ENCODE results near the gene STYXL2. TPM values are rescaled to one million over a fixed set of nuclear protein-coding genes. Genes with fewer than 3 reads are reported as not detected.

STYXL2 gene
- total and polyA plus RNA-seq, 4 donors, result 2.0 to 7.6 (median 4.9) TPM

DNA sequence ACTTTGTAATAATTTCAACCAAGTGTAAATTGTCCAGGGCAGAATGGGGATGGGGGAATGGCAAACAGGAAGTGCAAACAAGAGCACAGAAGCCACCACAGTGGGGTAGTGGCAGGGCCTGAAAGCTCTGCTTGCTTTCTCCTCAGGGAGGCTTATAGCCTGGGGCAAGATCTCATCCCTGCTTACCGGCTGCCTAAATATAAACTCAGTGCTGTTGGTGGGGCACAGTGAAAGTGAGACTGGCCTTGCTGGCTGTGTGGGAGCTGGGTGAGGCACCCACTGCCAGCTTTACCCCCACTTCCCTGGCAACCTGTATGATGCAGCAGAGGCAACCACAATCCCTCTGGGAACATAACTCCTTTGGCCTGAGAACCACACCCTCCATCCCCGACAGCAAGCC, 15.2 kb downstream of the STYXL2 start:
- H3K9me3 ChIP-seq (ENCODE audit: control insufficient read depth, low read length), result no peaks in the 10 kb centered on the region
- intact Hi-C loops (cut with DNase I), result no loop called here
- no peaks in the 10 kb centered on the region for H3K4me1 ChIP-seq (ENCODE audit: control insufficient read depth in 1 of 2, insufficient read depth in 2 of 2, low read length in 2 of 2)
- no peak overlapping the region for H3K27ac ChIP-seq (ENCODE audit: low read depth in 1 of 2, low read length in 2 of 2)
- H3K36me3 ChIP-seq (ENCODE audit: control insufficient read depth in 1 of 2, insufficient read depth in 2 of 2, low read length in 1 of 2), result peaks cover 0 to 3% of the 10 kb centered on the region in 2 donors
- WGBS, 2 donors, result 75 to 83% methylated on average over 2 of the region's 2 CpGs
- DNase-seq (no peak), ATAC-seq (ENCODE audit: low FRiP score) (no peak)
- H3K4me3 ChIP-seq (ENCODE audit: low read length in 2 of 2), result no peak overlapping the region
- H3K27me3 ChIP-seq (ENCODE audit: control insufficient read depth in 1 of 2, insufficient read depth in 2 of 2, low read length in 1 of 2), result no peaks in the 10 kb centered on the region

DNA sequence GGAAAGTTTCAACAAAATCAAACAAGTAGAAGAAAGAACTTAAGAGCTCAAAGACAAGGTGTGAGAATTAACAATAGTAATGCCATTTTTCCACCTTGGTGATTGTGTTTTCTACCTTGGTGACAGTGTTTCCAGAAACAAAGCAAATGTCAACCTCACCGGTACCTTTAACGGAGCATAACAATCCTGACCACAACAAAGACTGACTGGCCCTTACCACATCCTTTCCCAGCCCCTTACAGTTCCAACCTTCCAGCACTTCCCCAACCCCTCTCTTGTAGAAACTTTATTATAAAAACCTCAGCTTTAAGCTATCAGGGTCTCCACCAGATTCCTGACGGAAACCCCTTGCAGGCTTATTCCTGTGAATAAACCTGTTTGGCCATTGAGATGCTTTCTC, 16.7 kb downstream of the STYXL2 start:
- ATAC-seq (ENCODE audit: low FRiP score) (no peak), DNase-seq (no peak)
- Histone ChIP-seq H3K27me3 (ENCODE audit: control insufficient read depth in 1 of 2, insufficient read depth in 2 of 2, low read length in 1 of 2) (no peaks in the 10 kb centered on the region), H3K9me3 (ENCODE audit: control insufficient read depth, low read length) (no peaks in the 10 kb centered on the region), H3K4me3 (ENCODE audit: low read length in 2 of 2) (no peak overlapping the region), H3K4me1 (ENCODE audit: control insufficient read depth in 1 of 2, insufficient read depth in 2 of 2, low read length in 2 of 2) (no peaks in the 10 kb centered on the region), H3K27ac (ENCODE audit: low read depth in 1 of 2, low read length in 2 of 2) (no peak overlapping the region), H3K36me3 (ENCODE audit: control insufficient read depth in 1 of 2, insufficient read depth in 2 of 2, low read length in 1 of 2) (peaks cover 3 to 7% of the 10 kb centered on the region in 2 donors)
- 96 to 98% methylated on average over 3 of the region's 3 CpGs for WGBS, 2 donors
- intact Hi-C loops (cut with DNase I), result no loop called here

DNA sequence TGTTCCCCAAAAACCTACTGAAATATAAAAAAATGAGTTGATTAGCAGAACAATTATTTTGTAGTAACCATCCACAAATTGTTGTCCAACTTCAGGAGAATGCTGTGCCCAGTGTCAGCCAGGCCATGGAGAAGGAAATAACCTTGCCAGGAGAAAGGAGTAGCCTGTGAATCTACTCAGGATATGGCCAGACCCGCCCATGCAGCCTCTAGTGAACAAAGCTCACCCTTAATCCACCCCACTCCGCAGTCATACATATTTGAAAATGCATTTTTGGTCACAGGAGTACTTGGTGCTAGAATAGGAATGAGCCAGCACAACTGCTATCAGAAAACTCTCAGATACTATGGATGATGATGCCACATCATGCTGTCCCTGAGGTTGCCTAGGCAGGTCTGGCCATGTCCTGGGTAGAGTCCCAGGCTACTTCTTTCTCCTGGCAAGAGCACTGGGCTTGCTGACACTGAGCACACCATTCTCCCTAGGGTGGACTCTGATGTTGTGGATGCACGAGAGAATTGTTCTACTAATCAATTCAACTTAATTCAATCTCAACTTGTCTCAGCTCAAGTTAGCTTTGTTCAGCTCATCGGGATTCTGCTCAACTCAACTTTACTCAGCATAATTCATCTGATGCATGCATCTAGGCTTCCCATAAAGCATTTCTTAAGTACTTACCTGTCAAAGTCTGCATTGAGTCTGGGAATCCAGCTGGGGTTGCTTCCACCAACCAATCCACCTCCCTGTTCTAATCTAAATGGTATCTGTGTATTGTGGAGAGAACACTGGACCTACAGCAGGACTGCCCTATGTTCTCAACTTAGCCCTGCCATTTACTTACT, 18.2 kb downstream of the STYXL2 start:
- ATAC-seq (ENCODE audit: low FRiP score) (no peak), DNase-seq (no peak)
- Histone ChIP-seq H3K9me3 (ENCODE audit: control insufficient read depth, low read length) (no peaks in the 10 kb centered on the region), H3K36me3 (ENCODE audit: control insufficient read depth in 1 of 2, insufficient read depth in 2 of 2, low read length in 1 of 2) (peaks cover 4 to 7% of the 10 kb centered on the region in 2 donors), H3K27me3 (ENCODE audit: control insufficient read depth in 1 of 2, insufficient read depth in 2 of 2, low read length in 1 of 2) (no peaks in the 10 kb centered on the region), H3K27ac (ENCODE audit: low read depth in 1 of 2, low read length in 2 of 2) (no peak overlapping the region), H3K4me3 (ENCODE audit: low read length in 2 of 2) (no peak overlapping the region), H3K4me1 (ENCODE audit: control insufficient read depth in 1 of 2, insufficient read depth in 2 of 2, low read length in 2 of 2) (no peaks in the 10 kb centered on the region)
- WGBS, 2 donors, result 92 to 93% methylated on average over 4 of the region's 4 CpGs
- intact Hi-C loops (cut with DNase I), result no loop called here

DNA sequence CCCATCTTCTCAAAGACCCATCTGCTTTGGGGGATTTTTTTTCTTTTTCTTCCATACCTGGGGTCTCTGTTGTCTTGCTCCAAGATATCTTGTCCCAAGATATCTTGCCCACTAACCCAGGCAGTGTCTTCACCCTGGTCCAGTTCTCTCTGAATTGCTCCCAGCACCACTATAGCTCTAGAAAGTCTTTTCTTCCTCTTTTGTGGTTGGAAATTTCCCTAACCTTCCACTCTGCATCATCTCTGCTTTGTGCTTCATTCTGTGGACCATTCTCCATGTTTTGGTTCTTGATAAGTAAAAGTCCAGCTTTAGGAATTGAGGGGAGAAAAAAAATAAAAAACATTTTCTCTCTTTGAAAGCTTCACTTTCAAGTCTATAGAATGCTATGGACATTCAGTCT, 20.9 kb downstream of the STYXL2 start:
- no peak for DNase-seq
- Histone ChIP-seq H3K4me3 (ENCODE audit: low read length in 2 of 2) (no peak overlapping the region), H3K36me3 (ENCODE audit: control insufficient read depth in 1 of 2, insufficient read depth in 2 of 2, low read length in 1 of 2) (peaks cover 4 to 11% of the 10 kb centered on the region in 2 donors), H3K4me1 (ENCODE audit: control insufficient read depth in 1 of 2, insufficient read depth in 2 of 2, low read length in 2 of 2) (no peaks in the 10 kb centered on the region), H3K27me3 (ENCODE audit: control insufficient read depth in 1 of 2, insufficient read depth in 2 of 2, low read length in 1 of 2) (no peaks in the 10 kb centered on the region), H3K27ac (ENCODE audit: low read depth in 1 of 2, low read length in 2 of 2) (no peak overlapping the region), H3K9me3 (ENCODE audit: control insufficient read depth, low read length) (no peaks in the 10 kb centered on the region)
- intact Hi-C loops (cut with DNase I), result no loop called here
- ATAC-seq (ENCODE audit: low FRiP score), result no peak

DNA sequence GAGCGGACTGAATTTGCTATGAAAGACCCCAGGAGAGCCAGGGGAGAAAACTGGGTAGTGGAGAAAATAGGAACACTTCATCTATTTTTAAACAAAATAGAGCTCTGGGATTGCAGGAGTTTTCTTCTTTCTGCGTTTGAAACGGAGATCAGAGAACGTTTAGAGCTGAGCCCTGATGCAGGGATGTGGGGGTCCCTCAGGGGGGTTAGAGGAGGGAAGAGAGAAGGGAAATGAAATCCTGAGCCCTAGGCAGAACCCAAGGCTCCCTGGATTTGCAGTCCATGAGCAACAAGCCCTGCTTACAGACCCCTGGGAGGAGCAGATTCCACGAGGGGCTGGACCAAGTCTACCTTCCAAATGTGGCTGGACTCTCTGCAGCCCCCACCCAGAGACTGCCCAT, 21.8 kb downstream of the STYXL2 start:
- DNase-seq, result no peak
- Histone ChIP-seq H3K27me3 (ENCODE audit: control insufficient read depth in 1 of 2, insufficient read depth in 2 of 2, low read length in 1 of 2) (no peaks in the 10 kb centered on the region), H3K36me3 (ENCODE audit: control insufficient read depth in 1 of 2, insufficient read depth in 2 of 2, low read length in 1 of 2) (peaks cover 4 to 11% of the 10 kb centered on the region in 2 donors), H3K9me3 (ENCODE audit: control insufficient read depth, low read length) (no peaks in the 10 kb centered on the region), H3K4me1 (ENCODE audit: control insufficient read depth in 1 of 2, insufficient read depth in 2 of 2, low read length in 2 of 2) (no peaks in the 10 kb centered on the region), H3K4me3 (ENCODE audit: low read length in 2 of 2) (no peak overlapping the region), H3K27ac (ENCODE audit: low read depth in 1 of 2, low read length in 2 of 2) (no peak overlapping the region)
- WGBS, 2 donors, result 46 to 47% methylated on average over 5 of the region's 5 CpGs
- no peak for ATAC-seq (ENCODE audit: low FRiP score)
- intact Hi-C loops (cut with DNase I), result no loop called here

DNA sequence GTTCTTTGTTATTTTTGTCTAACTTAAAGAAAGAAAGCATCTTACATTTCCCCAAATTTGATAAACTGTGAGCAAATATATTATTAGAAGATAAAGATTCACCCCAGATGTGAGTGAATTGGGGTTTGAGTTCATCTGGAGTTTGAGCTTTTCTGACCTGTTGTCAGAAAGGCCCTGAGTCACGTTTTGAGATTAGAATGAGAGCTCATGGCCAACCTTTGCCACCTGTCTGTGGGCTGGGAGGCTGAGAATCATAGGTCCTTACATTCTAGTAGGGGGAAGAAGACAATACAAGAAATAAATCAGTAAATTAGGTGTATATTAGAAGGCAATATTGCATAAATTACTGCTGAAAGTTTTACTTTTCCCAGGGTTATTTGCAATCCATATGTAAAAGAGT, 22.3 kb downstream of the STYXL2 start:
- H3K4me3 ChIP-seq (ENCODE audit: low read length in 2 of 2), result no peak overlapping the region
- no peaks in the 10 kb centered on the region for H3K27me3 ChIP-seq (ENCODE audit: control insufficient read depth in 1 of 2, insufficient read depth in 2 of 2, low read length in 1 of 2)
- ATAC-seq (ENCODE audit: low FRiP score) (no peak), DNase-seq (no peak)
- WGBS, 2 donors, result 48 to 53% methylated on average over 1 of the region's 1 CpG
- H3K36me3 ChIP-seq (ENCODE audit: control insufficient read depth in 1 of 2, insufficient read depth in 2 of 2, low read length in 1 of 2), result peaks cover 4 to 11% of the 10 kb centered on the region in 2 donors
- no peaks in the 10 kb centered on the region for H3K9me3 ChIP-seq (ENCODE audit: control insufficient read depth, low read length)
- no peak overlapping the region for H3K27ac ChIP-seq (ENCODE audit: low read depth in 1 of 2, low read length in 2 of 2)
- intact Hi-C loops (cut with DNase I), result no loop called here
- no peaks in the 10 kb centered on the region for H3K4me1 ChIP-seq (ENCODE audit: control insufficient read depth in 1 of 2, insufficient read depth in 2 of 2, low read length in 2 of 2)

DNA sequence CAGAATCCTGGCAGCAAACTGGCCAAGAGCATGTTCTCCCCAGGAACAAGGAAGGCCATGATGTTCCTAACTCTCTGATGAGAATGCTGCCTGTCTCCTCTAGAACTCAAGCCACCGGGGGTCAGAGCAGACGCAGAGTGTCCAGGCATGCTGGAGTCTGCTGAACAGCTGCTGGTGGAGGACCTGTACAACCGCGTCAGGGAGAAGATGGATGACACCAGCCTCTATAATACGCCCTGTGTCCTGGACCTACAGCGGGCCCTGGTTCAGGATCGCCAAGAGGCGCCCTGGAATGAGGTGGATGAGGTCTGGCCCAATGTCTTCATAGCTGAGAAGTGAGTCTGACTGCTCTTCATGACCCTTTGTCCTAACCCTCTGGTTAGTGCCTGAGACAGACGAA, 23.4 kb downstream of the STYXL2 start:
- ATAC-seq (ENCODE audit: low FRiP score) (no peak), DNase-seq (no peak)
- intact Hi-C loops (cut with DNase I), result no loop called here
- H3K9me3 ChIP-seq (ENCODE audit: control insufficient read depth, low read length), result no peaks in the 10 kb centered on the region
- WGBS, 2 donors, result 94 to 96% methylated on average over 9 of the region's 9 CpGs
- H3K36me3 ChIP-seq (ENCODE audit: control insufficient read depth in 1 of 2, insufficient read depth in 2 of 2, low read length in 1 of 2), result peaks cover 4 to 11% of the 10 kb centered on the region in 2 donors
- no peaks in the 10 kb centered on the region for H3K4me1 ChIP-seq (ENCODE audit: control insufficient read depth in 1 of 2, insufficient read depth in 2 of 2, low read length in 2 of 2)
- no peak overlapping the region for H3K27ac ChIP-seq (ENCODE audit: low read depth in 1 of 2, low read length in 2 of 2)
- H3K27me3 ChIP-seq (ENCODE audit: control insufficient read depth in 1 of 2, insufficient read depth in 2 of 2, low read length in 1 of 2), result no peaks in the 10 kb centered on the region
- no peak overlapping the region for H3K4me3 ChIP-seq (ENCODE audit: low read length in 2 of 2)

DNA sequence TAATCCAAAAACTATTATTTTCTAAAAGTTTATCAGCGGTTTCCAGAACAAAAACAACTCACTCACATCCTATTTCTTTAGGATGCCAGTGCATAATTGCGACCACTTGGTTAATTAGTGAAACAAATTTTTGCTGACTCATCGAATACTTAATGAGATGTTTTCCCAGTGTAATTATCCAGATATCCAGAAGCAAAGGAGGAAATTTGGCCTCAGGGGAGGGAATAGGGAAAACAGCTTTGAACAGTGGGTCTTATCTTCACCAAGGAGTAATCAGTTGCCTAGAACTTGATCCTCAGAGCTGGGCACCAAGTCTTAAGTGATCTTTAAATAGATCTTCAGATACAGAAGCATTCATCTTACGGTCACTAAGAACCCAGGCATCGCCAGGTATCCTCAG, 24.3 kb downstream of the STYXL2 start:
- H3K4me3 ChIP-seq (ENCODE audit: low read length in 2 of 2), result no peak overlapping the region
- H3K36me3 ChIP-seq (ENCODE audit: control insufficient read depth in 1 of 2, insufficient read depth in 2 of 2, low read length in 1 of 2), result peaks cover 4 to 11% of the 10 kb centered on the region in 2 donors
- ATAC-seq (ENCODE audit: low FRiP score), result no peak
- H3K4me1 ChIP-seq (ENCODE audit: control insufficient read depth in 1 of 2, insufficient read depth in 2 of 2, low read length in 2 of 2), result no peaks in the 10 kb centered on the region
- 90% methylated on average over 5 of the region's 5 CpGs for WGBS, 2 donors
- no peak for DNase-seq
- H3K9me3 ChIP-seq (ENCODE audit: control insufficient read depth, low read length), result no peaks in the 10 kb centered on the region
- no peaks in the 10 kb centered on the region for H3K27me3 ChIP-seq (ENCODE audit: control insufficient read depth in 1 of 2, insufficient read depth in 2 of 2, low read length in 1 of 2)
- no peak overlapping the region for H3K27ac ChIP-seq (ENCODE audit: low read depth in 1 of 2, low read length in 2 of 2)
- intact Hi-C loops (cut with DNase I), result no loop called here

DNA sequence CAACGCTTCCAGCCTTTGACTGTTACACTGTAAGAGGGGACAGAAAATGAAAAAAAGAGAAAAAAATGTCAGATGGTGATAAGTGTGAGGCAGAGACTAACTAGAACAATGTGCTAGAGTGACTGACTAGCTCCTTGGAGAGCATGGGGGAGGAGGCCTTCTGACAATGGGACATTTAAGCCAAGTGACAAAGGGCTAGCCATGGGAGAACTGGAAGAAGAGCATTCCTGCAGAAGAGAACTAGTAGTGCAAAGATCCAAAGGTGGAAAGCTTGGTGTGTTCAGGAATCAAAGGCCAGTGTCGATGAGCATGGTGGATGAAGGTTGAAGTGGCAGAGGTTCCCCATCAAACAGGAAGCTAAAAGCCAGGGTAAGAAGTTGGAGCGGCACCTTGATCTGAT, 25.8 kb downstream of the STYXL2 start:
- DNase-seq (no peak), ATAC-seq (ENCODE audit: low FRiP score) (no peak)
- H3K4me1 ChIP-seq (ENCODE audit: control insufficient read depth in 1 of 2, insufficient read depth in 2 of 2, low read length in 2 of 2), result no peaks in the 10 kb centered on the region
- H3K4me3 ChIP-seq (ENCODE audit: low read length in 2 of 2), result no peak overlapping the region
- H3K27me3 ChIP-seq (ENCODE audit: control insufficient read depth in 1 of 2, insufficient read depth in 2 of 2, low read length in 1 of 2), result no peaks in the 10 kb centered on the region
- H3K9me3 ChIP-seq (ENCODE audit: control insufficient read depth, low read length), result no peaks in the 10 kb centered on the region
- WGBS, 2 donors, result 89 to 91% methylated on average over 3 of the region's 3 CpGs
- intact Hi-C loops (cut with DNase I), result no loop called here
- peaks cover 0 to 8% of the 10 kb centered on the region in 2 donors for H3K36me3 ChIP-seq (ENCODE audit: control insufficient read depth in 1 of 2, insufficient read depth in 2 of 2, low read length in 1 of 2)
- no peak overlapping the region for H3K27ac ChIP-seq (ENCODE audit: low read depth in 1 of 2, low read length in 2 of 2)

Data from aorta (tissue), 5 donors.